ENCODE measurements around the gene NKX6-1. TPM values are rescaled to one million over a fixed set of nuclear protein-coding genes. Genes with fewer than 3 reads are reported as not detected.

NKX6-1 gene
- total and polyA plus RNA-seq, 10 donors: not detected

- Histone ChIP-seq H3K4me3 (no peak overlapping the region), H3K4me1 (peaks cover 27 to 62% (median 48%) of the 10 kb centered on the region in 6 donors), H3K27ac (no peak overlapping the region), H3K27me3 (replicated peaks in 1 of 7) (peaks cover 17 to 100% (median 100%) of the 10 kb centered on the region in 7 donors), H3K36me3 (no peaks in the 10 kb centered on the region), H3K9me3 (peaks cover 0 to 25% (median 0%) of the 10 kb centered on the region in 8 donors)
- WGBS, 5 donors: 7 to 12% (median 9%) methylated on average over 23 of the region's 23 CpGs
- intact Hi-C loops (cut with DNase I; ENCODE audit: low total_unique reads): no loop called here
- DNase-seq: no peak
- TF ChIP-seq POLR2AphosphoS5 (IDR thresholded peaks at IDR 0.05) (no peak), CTCF (IDR thresholded peaks at IDR 0.05 in 8 of 11, conservative IDR thresholded peaks at IDR 0.05 in 3 of 11) (no peak)
Measured at GRCh38 chr4:84495794-84496261, 3.3 kb downstream of the NKX6-1 start.

GRCh38 chr4:84495118-84495793 is 3.8 kb downstream of the NKX6-1 start:
- intact Hi-C loops (cut with DNase I; ENCODE audit: low total_unique reads): no loop called here
- Histone ChIP-seq H3K4me3 (no peak overlapping the region), H3K4me1 (peaks cover 27 to 62% (median 48%) of the 10 kb centered on the region in 6 donors), H3K27ac (no peak overlapping the region), H3K36me3 (no peaks in the 10 kb centered on the region), H3K27me3 (replicated peaks in 1 of 7) (peaks cover 17 to 100% (median 100%) of the 10 kb centered on the region in 7 donors), H3K9me3 (peaks cover 0 to 25% (median 0%) of the 10 kb centered on the region in 8 donors)
- WGBS, 5 donors: 10 to 20% (median 17%) methylated on average over 21 of the region's 21 CpGs
- DNase-seq: no peak
- TF ChIP-seq POLR2A (IDR thresholded peaks at IDR 0.05) (no peak), POLR2AphosphoS5 (IDR thresholded peaks at IDR 0.05) (no peak), CTCF (IDR thresholded peaks at IDR 0.05 in 8 of 11, conservative IDR thresholded peaks at IDR 0.05 in 3 of 11) (no peak)

- intact Hi-C loops (cut with DNase I; ENCODE audit: low total_unique reads): no loop called here
- TF ChIP-seq POLR2AphosphoS5 (IDR thresholded peaks at IDR 0.05): no peak
- 45 to 66% (median 55%) methylated on average over 2 of the region's 2 CpGs for WGBS, 5 donors
Measured at GRCh38 chr4:84494531-84494930, 4.6 kb downstream of the NKX6-1 start.

GRCh38 chr4:84494076-84494475 is 5.0 kb downstream of the NKX6-1 start:
- H3K27ac ChIP-seq: no peak overlapping the region
- peaks cover 18 to 52% (median 39%) of the 10 kb centered on the region in 6 donors for H3K4me1 ChIP-seq
- 7 to 14% (median 12%) methylated on average over 2 of the region's 2 CpGs for WGBS, 5 donors
- H3K4me3 ChIP-seq: no peak overlapping the region
- H3K36me3 ChIP-seq: no peaks in the 10 kb centered on the region
- H3K9me3 ChIP-seq: peaks cover 0 to 20% (median 0%) of the 10 kb centered on the region in 8 donors
- no peak for DNase-seq
- intact Hi-C loops (cut with DNase I; ENCODE audit: low total_unique reads): no loop called here
- no peak for TF ChIP-seq CTCF (IDR thresholded peaks at IDR 0.05 in 8 of 11, conservative IDR thresholded peaks at IDR 0.05 in 3 of 11)
- no peak for TF ChIP-seq POLR2AphosphoS5 (IDR thresholded peaks at IDR 0.05)
- no peak for TF ChIP-seq POLR2A (IDR thresholded peaks at IDR 0.05)
- H3K27me3 ChIP-seq (replicated peaks in 1 of 7): peaks cover 17 to 100% (median 98%) of the 10 kb centered on the region in 7 donors

More at GRCh38 chr4:84494531-84494930, 4.6 kb downstream of the NKX6-1 start:
- peaks cover 17 to 100% (median 99%) of the 10 kb centered on the region in 7 donors for H3K27me3 ChIP-seq (replicated peaks in 1 of 7)
- DNase-seq: no peak
- H3K4me1 ChIP-seq: peaks cover 22 to 56% (median 43%) of the 10 kb centered on the region in 6 donors
- H3K36me3 ChIP-seq: no peaks in the 10 kb centered on the region
- no peak overlapping the region for H3K27ac ChIP-seq
- H3K4me3 ChIP-seq: no peak overlapping the region
- peaks cover 0 to 22% (median 0%) of the 10 kb centered on the region in 8 donors for H3K9me3 ChIP-seq

All from spleen (tissue), 11 donors.